RCC 7860 (cell line): ENCODE measurements around the gene MMP13.

ENCODE experiments used
- DNase-seq: peaks from one replicate; pipeline ENCODE4 v3.0.0-alpha.2; 2015; ENCODE audit warnings: low spot score
- FAIRE-seq: peaks from 2 replicates; lab custom pipeline; 2012; peaks lifted over from hg19 to GRCh38; lab: Jason Lieb, UNC

Gene MMP13

GRCh38 chr11:102936864-102937509 is 18.5 kb downstream of the MMP13 start:
- no peak for FAIRE-seq
- DNase-seq = no peak

GRCh38 chr11:102935514-102935913 is 20.0 kb downstream of the MMP13 start:
- DNase-seq (no peak), FAIRE-seq (no peak)

- FAIRE-seq (no peak), DNase-seq (no peak)
Observed at GRCh38 chr11:102934735-102935134, 20.8 kb downstream of the MMP13 start.

- no peak for FAIRE-seq
- no peak for DNase-seq
Observed at GRCh38 chr11:102933627-102934026, 21.9 kb downstream of the MMP13 start.

- DNase-seq = no peak
- no peak for FAIRE-seq
Observed at GRCh38 chr11:102932678-102933077, 22.9 kb downstream of the MMP13 start.

GRCh38 chr11:102930451-102930850 is 25.1 kb downstream of the MMP13 start:
- no peak for FAIRE-seq
- no peak for DNase-seq

- DNase-seq (peak; percentile 93), FAIRE-seq (peak; percentile 99)
Observed at GRCh38 chr11:102929972-102930371, 25.6 kb downstream of the MMP13 start.

- DNase-seq (no peak), FAIRE-seq (peak; percentile 30)
Observed at GRCh38 chr11:102929166-102929565, 26.4 kb downstream of the MMP13 start.

- no peak for DNase-seq
- FAIRE-seq = no peak
Observed at GRCh38 chr11:102928247-102928646, 27.3 kb downstream of the MMP13 start.

GRCh38 chr11:102927624-102927990 is 27.9 kb downstream of the MMP13 start:
- no peak for FAIRE-seq
- no peak for DNase-seq

- FAIRE-seq = no peak
- no peak for DNase-seq
Observed at GRCh38 chr11:102926961-102927623, 28.4 kb downstream of the MMP13 start.

- FAIRE-seq (no peak), DNase-seq (no peak)
Observed at GRCh38 chr11:102926517-102926916, 29.0 kb downstream of the MMP13 start.

- FAIRE-seq = no peak
- no peak for DNase-seq
Observed at GRCh38 chr11:102925988-102926387, 29.5 kb downstream of the MMP13 start.

GRCh38 chr11:102924851-102925380 is 30.6 kb downstream of the MMP13 start:
- DNase-seq (peak; percentile 15), FAIRE-seq (peak; percentile 70)

- DNase-seq (no peak), FAIRE-seq (no peak)
Observed at GRCh38 chr11:102921587-102922220, 33.8 kb downstream of the MMP13 start.

- FAIRE-seq = no peak
- no peak for DNase-seq
Observed at GRCh38 chr11:102920118-102920684, 35.3 kb downstream of the MMP13 start.

GRCh38 chr11:102915044-102915375 is 40.5 kb downstream of the MMP13 start:
- DNase-seq = no peak
- FAIRE-seq = no peak

- DNase-seq (peak; percentile 24), FAIRE-seq (no peak)
Observed at GRCh38 chr11:102914238-102915043, 41.1 kb downstream of the MMP13 start.

GRCh38 chr11:102912482-102912830 is 43.1 kb downstream of the MMP13 start:
- FAIRE-seq (no peak), DNase-seq (no peak)

- DNase-seq (no peak), FAIRE-seq (no peak)
Observed at GRCh38 chr11:102911758-102912481, 43.6 kb downstream of the MMP13 start.
